ENCODE results near the gene STMN1.

STMN1 gene

DNA sequence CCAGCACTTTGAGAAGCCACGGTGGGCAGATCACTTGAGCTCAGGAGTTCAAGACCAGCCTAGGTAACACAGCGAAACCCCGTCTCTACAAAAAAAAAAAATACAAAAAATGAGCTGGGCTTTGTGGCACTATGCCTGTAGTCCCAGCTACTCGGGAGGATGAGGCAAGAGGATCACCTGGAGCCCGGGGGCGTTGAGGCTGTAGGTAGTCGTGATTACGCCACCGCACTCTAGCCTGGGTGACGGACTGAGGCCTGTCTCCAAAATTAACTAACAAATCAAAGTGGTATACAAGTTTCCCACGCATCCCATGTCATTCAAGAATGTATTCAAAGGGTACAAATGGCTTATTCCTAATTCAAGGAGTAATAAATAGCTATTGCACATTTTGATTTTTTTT lies 49.4 kb downstream of the STMN1 start:
- TF ChIP-seq JUND (IDR thresholded peaks at IDR 0.05; ENCODE audit: low read depth), result no peak
- no peak for DNase-seq (ENCODE audit: low read depth in 1 of 2, low spot score in 1 of 2)
- in situ Hi-C loops (cut with HindIII; ENCODE audit: low pct_unique_long_range_greater_than_20kb, low sequenced_read_pairs), result no loop called here

DNA sequence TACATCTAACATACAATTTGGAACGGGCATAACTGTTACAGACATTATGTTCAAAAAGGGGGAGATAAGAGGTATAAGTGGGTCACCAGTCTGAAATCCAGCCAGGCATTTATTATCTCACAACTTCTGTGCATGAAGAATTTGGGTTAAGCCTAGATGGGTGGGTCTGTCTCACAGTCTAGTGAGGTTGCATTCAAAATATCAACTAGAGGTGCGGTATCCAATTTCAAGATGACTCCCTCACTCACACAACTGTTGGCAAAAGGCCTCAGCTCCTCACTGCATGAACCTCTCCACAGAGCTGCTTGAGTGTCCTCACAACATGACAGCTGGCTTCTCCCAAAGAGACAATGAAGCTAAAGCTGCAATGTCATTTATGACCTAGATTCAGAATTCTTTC lies 51.7 kb downstream of the STMN1 start:
- in situ Hi-C loops (cut with HindIII; ENCODE audit: low pct_unique_long_range_greater_than_20kb, low sequenced_read_pairs), result no loop called here
- no peak for DNase-seq (ENCODE audit: low read depth in 1 of 2, low spot score in 1 of 2)
- no peak for TF ChIP-seq JUND (IDR thresholded peaks at IDR 0.05; ENCODE audit: low read depth)
